ENCODE measurements around the gene METTL22.

DNA sequence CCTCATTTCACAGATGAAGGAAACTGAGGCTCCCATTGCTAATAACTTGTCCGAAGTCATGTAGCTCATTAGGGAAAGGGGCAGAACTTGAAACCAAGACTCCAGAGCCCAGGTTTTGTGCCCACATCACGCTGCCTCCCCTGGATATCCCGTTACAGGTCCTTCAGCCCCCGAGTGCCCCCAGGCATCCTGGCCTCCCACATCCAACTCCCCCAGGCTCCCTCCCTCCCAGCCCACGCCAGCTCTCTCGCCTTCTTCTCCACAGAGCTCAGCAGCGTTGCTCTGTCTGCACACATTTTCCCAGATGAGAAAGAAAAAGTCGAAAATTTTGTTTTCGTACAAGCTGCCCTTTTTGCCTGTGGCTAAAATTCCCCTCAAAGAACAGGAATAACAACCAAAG lies 14.3 kb upstream of the METTL22 start:
- TF ChIP-seq, protein P1, sequence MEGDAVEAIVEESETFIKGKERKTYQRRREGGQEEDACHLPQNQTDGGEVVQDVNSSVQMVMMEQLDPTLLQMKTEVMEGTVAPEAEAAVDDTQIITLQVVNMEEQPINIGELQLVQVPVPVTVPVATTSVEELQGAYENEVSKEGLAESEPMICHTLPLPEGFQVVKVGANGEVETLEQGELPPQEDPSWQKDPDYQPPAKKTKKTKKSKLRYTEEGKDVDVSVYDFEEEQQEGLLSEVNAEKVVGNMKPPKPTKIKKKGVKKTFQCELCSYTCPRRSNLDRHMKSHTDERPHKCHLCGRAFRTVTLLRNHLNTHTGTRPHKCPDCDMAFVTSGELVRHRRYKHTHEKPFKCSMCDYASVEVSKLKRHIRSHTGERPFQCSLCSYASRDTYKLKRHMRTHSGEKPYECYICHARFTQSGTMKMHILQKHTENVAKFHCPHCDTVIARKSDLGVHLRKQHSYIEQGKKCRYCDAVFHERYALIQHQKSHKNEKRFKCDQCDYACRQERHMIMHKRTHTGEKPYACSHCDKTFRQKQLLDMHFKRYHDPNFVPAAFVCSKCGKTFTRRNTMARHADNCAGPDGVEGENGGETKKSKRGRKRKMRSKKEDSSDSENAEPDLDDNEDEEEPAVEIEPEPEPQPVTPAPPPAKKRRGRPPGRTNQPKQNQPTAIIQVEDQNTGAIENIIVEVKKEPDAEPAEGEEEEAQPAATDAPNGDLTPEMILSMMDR (IDR thresholded peaks at IDR 0.05; ENCODE audit: low read depth, low read length): no peak
- TF ChIP-seq EZH2phosphoT487 (IDR thresholded peaks at IDR 0.05; ENCODE audit: low read depth): no peak
